HG03280 (cell line): ENCODE data around the gene LMX1A.

Experiments
- ATAC-seq: cut with Tn5 transposase; IDR thresholded peaks from one replicate; pipeline ENCODE4 v1.9.1; 2021; ENCODE audit warnings: mild to moderate bottlenecking, moderate library complexity; ENCODE audit not compliant: unreplicated experiment

Gene LMX1A

GRCh38 chr1:165325460-165326203 lies 30.9 kb downstream of the LMX1A start:
- no peak for ATAC-seq

DNA sequence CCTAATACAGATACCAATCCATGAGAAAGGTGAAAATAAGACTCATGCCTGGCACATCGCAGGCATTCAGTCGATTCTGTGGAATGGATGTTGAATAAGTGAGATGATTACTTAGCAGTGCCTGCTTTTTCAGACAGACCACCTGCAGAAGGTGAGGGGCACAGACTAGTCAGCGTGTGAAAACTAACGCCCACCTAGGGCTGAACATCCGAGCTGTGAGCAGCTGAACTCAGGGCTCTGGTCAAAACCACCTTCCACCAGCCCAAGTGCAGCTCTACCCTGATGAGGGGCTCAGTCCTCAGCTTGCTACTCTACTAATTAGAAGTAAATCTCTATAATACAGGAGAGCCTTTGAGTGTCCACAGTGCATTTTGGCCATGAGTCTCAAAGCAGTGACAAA lies 32.5 kb downstream of the LMX1A start:
- ATAC-seq: no peak

GRCh38 chr1:165317612-165318011 lies 38.9 kb downstream of the LMX1A start:
- no peak for ATAC-seq

DNA sequence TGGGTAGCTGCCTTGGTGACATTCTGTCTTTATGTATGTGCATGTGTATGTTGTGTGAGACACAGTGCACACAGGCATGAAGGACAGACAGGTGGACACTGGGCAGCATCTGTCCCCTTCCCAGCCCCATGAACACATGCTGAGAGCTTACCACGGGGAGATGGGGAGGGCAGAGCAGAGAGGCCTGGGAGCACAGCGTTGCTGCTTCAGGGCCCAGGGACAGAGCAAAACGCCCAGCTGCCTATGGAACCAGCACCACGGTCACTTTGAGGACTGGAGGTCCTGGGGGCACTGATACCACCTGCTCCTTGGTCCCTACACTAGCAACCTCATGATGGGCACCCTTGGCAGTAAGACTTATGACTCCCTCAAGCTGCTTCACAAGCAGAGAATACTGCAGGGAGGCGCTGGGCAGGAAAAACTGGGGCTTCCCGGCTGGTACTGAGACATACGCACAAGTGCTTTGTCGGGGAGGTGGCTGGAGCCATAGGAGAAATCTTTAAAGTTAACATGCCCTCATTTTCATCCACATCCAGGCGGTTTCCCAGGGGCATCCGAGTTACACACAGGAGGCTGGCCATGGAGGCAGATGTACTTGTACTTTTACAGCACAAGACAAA lies 40.3 kb downstream of the LMX1A start:
- ATAC-seq: no peak

- ATAC-seq: no peak
Measured at GRCh38 chr1:165315481-165315880, 41.0 kb downstream of the LMX1A start.

GRCh38 chr1:165313903-165314302 lies 42.6 kb downstream of the LMX1A start:
- ATAC-seq: no peak

- no peak for ATAC-seq
Measured at GRCh38 chr1:165312591-165312990, 43.9 kb downstream of the LMX1A start.

DNA sequence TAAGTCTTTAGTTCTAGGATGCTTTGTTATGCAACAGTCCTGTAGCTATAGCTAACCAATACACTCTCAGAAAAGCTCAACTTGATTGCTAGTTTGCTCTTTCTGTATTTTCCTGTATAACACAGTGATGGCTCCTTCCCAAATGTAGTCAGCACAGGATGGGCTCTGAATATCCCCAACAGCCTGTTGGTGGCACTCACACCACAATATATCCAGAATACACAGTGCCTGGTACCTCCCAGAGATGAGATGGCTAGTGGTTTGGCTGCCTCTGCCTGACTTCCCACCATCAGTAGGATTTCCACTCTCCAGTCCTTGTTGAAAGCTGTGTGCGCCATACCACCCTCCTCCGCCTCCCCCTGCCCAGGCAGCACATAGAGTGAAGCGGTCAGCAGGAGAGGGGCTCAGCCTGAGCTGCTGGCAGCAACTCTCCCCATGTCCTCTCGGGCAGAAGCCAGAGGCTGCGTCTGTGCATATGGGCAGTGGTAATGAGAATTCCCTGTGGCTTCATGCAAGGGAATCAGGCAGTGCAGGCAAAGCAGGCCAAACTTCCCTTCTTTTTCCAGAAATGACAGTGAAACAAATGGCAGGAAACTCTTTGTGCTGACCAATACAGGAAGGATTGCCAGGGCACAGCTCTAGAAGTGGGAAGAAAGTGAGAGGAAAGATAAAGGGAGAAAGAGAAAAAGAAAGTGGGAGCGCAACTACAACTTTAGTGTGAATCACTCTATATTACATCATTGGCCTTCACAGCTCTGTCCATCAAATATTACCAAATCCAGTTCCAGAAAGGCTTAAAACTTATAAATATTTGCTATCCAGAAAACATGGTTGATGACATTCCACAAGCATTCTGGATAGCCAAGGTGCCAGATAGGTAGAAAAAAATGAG lies 49.7 kb downstream of the LMX1A start:
- no peak for ATAC-seq

DNA sequence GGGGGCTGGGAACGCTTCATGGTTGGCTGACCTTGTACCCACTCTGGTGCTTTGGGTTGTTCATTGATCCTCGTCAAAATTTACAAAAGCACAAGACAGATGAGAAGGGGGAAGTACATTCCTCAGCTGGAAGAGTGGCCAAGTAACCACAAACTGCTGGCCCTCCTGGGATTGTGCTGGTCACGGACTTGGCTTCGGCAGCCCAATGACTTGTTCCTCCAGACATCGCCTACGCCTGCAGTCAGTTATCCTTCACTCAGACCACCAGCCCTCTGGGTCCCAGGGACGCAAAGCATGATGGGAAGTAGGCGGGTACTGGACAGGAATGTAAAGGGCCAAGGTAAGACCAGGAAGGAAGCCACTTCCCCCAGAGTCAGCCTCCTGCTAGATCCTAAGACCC lies 53.1 kb downstream of the LMX1A start:
- ATAC-seq: no peak

DNA sequence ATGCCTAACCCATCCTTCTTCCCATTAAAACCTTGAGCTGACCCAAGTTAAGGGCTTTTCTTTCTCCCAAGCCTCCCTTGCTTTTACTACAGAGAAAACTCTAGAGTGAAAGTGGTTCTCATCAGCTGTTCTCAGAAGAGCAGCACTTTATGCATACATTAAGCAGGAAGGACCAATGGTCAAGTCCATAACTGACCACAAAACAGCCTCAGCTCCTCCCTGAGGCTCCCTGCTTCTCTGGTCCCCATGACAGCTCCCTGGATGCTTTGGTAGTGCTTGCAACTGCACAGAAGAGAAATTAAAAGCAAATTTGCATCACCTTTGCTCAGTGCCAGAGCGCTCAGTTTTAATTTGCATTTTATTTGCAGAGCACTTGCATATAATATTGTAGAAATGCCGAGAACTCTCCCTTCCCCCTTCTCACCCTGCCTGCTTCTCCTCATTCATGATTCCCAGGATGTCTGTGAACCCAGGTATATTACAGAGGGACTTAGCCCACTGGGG lies 56.1 kb downstream of the LMX1A start:
- no peak for ATAC-seq

DNA sequence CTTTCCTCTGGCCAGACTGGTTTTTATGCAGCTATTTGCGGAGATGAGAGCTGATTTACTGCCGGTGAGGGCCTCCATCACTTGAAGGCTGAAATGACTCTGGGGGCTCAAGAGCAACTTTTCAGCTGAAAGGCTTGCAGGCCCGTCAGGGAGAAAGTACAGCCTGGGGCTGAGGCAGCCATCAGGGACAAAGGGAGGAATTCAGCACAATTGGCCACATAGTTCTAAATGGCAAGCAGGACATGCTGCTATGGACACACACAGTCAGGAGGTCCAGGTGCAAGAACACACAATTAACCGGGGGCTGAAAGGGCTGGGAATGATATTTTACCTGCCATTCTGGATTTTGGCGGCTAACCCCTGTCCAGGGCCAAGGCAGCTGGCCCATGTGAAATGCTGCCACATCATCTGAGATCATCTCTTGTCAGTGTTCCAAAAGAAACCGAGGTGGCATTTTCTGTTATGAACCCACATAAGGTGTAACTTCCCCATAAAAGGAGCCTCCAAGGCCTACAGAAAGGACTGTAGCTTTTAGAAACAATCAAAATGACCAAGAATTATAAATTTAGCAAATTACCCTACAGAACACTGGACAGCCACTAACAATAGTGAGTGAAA lies 58.2 kb downstream of the LMX1A start:
- no peak for ATAC-seq

DNA sequence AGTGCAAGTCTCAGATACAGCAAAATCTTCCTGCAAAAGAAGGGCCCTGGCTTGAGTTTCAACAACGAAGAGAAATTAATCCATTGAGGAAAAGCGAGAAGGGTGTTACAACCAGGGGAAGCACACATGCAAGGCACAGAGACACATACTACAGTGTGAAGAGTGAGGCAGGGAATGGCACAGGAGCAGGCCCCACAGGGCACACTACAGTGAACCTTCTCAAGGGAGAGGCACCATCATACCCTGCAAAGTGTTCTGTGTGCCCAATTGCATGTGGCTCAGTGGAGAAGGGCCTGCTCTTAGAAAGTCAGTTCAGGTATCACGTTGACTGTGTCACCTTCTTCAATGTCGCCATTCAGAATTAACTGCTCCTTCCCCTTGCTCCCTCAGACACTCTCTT lies 60.3 kb downstream of the LMX1A start:
- no peak for ATAC-seq

DNA sequence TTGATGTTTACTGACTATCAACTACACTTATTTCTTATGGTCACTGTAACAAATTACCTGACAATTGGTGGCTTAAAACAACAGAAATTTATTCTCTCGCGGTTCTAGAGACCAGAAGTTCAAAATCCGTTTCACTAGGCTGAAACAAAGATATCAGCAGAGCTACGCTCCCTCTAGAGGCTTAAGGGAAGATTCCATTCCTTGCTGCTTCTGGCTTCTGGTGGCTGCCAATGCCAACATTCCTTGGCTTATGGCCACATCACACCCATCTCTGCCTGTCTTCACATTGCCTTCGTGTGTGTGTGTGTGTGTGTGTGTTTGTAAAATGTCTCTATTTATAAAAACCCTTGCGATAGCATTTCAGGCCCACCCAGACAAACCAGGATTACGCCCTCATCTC lies 66.4 kb downstream of the LMX1A start:
- ATAC-seq: no peak

DNA sequence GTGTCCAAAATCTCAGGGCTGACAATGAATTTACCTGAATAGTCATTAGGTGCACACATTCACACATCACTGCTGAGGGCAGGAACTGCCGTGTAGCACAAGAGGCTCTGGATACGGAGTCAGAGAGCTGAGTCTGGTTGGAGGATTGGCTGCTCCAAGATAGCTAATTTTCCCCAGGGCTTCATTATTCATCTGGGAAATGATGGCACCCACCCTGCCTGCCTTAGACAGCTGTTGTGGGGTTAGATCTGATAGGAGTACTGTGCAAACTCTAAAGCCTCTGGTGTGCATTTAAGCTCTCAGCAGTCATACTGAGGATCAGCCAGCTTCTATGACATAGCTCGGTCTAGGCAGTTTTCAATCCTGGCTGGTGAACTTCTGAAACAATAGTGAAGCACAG lies 67.0 kb downstream of the LMX1A start:
- ATAC-seq: no peak

DNA sequence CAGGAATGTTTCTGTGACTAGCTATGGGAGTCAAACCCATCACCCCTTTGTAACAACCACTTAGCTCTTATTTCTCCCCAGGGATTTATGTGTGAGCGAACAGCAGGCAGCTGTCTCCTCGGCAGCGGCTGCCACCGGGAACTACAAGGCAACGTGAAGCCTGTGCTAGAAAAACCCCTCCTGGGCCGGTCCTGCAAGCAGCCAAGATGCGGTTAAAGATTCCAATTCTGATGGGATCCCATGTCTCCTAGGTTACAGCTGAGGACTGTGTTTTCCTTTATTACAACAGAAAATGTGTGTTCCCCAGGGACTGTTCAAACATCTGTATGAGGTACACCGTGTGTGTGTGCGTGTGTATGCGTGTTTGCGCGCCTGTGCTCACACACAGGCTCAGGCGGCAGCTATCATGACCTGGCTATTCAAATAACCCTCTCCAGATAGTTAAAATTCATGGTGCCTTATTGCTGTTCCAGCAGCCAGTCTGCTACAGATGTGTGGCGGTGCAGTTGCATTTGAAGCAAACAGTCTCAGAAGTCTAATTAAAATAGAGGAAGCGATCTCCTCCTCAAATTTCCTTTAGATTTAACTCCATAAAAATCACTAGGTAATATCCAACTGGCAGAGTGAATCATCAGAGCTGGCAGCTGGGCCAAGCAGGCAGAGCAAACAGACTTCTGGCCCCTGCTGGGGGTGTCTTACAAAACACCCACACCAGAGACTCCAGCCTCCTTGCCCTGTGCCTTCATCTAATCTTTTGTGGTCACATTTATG lies 68.0 kb downstream of the LMX1A start:
- ATAC-seq: no peak

DNA sequence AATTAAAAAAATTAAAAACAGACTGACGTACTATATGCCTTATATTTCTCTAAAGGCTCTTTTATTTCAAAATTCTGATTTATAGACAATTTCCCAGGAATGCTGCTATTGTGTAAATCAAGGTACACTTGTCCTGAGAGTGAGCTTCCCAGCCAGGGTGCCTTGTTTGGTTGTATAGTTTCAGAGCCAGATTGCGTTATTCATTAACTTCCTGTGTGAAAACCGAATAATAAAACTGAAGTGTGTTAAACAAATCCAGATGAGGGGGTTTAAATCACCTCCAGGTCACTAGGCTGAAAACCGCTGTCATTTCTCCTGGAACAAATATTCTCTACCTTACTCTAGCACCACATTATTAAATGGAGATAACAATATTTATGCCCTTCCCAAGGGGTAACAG lies 68.7 kb downstream of the LMX1A start:
- ATAC-seq: no peak

DNA sequence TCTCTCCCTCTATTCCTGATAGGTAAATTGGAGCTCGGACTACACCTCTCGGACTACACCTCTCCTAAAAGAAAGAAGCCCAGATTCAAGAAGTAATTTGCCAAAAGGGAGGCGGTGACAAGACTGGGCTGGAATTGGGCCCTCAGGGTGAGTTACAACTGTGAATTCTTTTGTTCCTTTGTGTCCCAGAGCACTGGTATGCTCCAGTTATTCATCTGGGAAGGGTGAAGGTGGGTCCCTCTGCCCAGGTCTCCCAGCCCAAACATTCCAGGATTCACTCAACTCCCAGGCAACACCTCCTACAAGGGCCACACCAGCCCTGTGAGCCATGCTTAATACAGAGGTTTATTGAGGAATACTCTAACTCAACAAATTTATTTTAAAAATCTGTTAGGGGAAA lies 69.2 kb downstream of the LMX1A start:
- ATAC-seq: no peak

DNA sequence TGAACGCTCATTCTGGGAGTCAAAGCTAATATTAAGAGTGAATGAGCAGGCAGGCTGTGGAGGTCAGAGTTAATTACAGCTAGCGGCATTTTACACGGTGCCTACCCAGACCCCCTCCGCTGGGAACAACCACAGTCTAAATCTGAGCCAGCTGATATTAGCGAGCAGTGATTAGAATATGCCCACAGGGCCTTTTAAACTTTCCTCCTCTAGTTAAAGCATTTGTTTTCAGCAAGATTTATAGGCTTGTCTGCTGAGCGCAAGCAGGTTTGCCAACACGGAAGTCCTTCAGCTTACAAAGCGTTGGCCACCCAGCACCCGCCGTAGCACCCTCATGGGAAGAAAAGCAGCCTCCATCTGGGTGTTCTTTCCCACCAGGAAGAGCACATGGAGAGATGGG lies 72.1 kb downstream of the LMX1A start:
- no peak for ATAC-seq

DNA sequence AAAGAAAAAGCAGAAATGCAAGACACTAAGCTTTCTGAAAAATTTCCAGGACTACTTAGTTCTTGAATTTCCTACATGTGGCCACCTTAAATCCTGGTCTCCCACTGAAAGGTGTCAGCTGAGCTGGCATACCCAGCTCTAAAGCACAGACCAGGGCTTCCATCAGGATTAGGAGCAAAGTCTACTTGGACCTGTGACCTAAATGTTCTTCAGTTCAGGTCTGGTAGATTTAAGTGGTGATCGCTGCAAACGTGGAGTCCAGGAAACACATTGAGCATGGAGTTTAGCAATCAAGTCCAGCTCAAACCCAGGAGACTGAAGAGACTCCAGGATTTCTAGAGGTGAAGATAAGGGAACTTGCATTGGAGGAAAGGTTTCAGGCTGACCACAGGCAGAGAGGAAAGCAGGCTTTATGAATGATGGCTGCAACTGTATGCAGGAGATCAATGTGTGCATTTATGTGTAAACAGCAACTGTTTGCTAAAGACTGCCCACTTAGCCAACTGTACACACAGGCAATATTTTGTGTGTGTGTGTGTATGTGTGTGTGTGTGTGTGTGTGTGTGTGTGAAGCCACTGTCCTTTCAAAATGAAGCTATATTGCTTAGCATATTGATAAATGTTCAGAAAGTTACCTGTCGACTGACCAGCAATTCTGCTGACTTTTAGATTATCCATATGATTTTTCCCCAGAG lies 75.2 kb downstream of the LMX1A start:
- no peak for ATAC-seq

DNA sequence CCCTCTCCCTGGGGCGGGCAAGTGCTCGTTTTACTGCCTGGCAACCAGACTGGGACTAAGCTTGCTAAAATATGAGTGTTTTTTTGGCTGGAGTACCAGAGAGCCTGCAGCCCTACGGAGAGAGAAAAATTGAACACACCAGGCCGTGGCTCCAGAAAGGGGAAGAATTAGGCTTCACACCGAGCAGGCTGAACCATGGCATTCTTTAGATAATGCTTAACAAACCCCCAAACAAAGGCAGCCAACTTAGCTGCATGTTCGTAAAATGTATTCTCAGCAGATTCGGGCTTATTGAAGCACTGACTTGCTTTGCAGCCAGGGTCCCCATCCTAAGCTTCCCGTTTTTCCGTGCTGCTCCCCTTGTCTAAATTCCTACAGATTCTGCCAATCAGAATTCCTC lies 76.6 kb downstream of the LMX1A start:
- ATAC-seq: no peak
